OCI-LY1 (cell line): ENCODE results near the gene HDAC8.

Experiments
- H2AFZ ChIP-seq: fragments of 200-600 bp; sonication (generic), shearing (Covaris generic); 2 replicates; pipeline ENCODE4 v1.6.0; 2014; ENCODE audit warnings: antibody characterized with exemption, mild to moderate bottlenecking, low read length
- H3F3A ChIP-seq: fragments of 200-600 bp; sonication (generic), shearing (Covaris generic); 2 replicates; pipeline ENCODE4 v1.6.0; 2014; ENCODE audit warnings: mild to moderate bottlenecking, antibody characterized with exemption, low read length, moderate library complexity; ENCODE audit not compliant: insufficient read depth
- H3K27ac ChIP-seq: fragments of 200-600 bp; sonication (generic); 2 replicates; pipeline ENCODE4 v1.5.1; 2014; ENCODE audit warnings: low read length, mixed run types, mild to moderate bottlenecking, low read depth; ENCODE audit not compliant: poor library complexity, severe bottlenecking
- H3K27me3 ChIP-seq: fragments of 200-600 bp; sonication (generic); 2 replicates; pipeline ENCODE4 v1.6.0; 2014; ENCODE audit warnings: antibody characterized with exemption, mild to moderate bottlenecking, low read length, moderate library complexity; ENCODE audit not compliant: insufficient read depth
- H3K36me3 ChIP-seq: fragments of 200-600 bp; sonication (generic); 2 replicates; pipeline ENCODE4 v1.6.1; 2014; ENCODE audit warnings: mild to moderate bottlenecking, antibody characterized with exemption, low read length, moderate library complexity, mixed read lengths; ENCODE audit not compliant: insufficient read depth
- H3K4me1 ChIP-seq: fragments of 200-600 bp; sonication (generic); 2 replicates; pipeline ENCODE4 v1.5.1; 2014; ENCODE audit warnings: mild to moderate bottlenecking, low read length, moderate library complexity; ENCODE audit not compliant: insufficient read depth, severe bottlenecking
- H3K4me2 ChIP-seq: fragments of 200-600 bp; sonication (generic), shearing (Covaris generic); 2 replicates; pipeline ENCODE4 v1.6.1; 2014; ENCODE audit warnings: low read length
- H3K4me3 ChIP-seq: fragments of 200-600 bp; sonication (generic); 2 replicates; pipeline ENCODE4 v1.5.1; 2014; ENCODE audit warnings: low read length, low read depth, mild to moderate bottlenecking, mixed read lengths; ENCODE audit not compliant: poor library complexity, severe bottlenecking
- H3K79me2 ChIP-seq: fragments of 200-600 bp; shearing (Covaris generic); 2 replicates; pipeline ENCODE4 v1.6.1; 2016; ENCODE audit warnings: mixed run types, low read length, mixed read lengths; ENCODE audit not compliant: insufficient read depth
- H3K9ac ChIP-seq: fragments of 200-600 bp; sonication (generic), shearing (Covaris generic); 2 replicates; pipeline ENCODE4 v1.6.1; 2014; ENCODE audit warnings: mild to moderate bottlenecking, low read length, mixed read lengths
- H3K9me2 ChIP-seq: fragments of 200-600 bp; sonication (generic), shearing (Covaris generic); 2 replicates; pipeline ENCODE4 v1.6.1; 2014; ENCODE audit warnings: low read depth, mild to moderate bottlenecking, low read length, mixed read lengths
- H3K9me3 ChIP-seq: fragments of 200-600 bp; shearing (Covaris generic); 2 replicates; pipeline ENCODE4 v1.6.1; 2014; ENCODE audit warnings: low read length, mixed read lengths
- H4K20me1 ChIP-seq: fragments of 200-600 bp; sonication (generic), shearing (Covaris generic); 2 replicates; pipeline ENCODE4 v1.6.0; 2016; ENCODE audit warnings: mild to moderate bottlenecking, low read length; ENCODE audit not compliant: insufficient read depth
- EZH2 ChIP-seq: fragments of 200-600 bp; sonication (generic), shearing (Covaris generic); IDR thresholded peaks from 2 replicates; pipeline ENCODE4 v1.8.0; 2017; ENCODE audit warnings: borderline replicate concordance, mixed run types, mild to moderate bottlenecking, antibody characterized with exemption, low read length, moderate library complexity, mixed read lengths
- TF ChIP-seq, protein P1 (sequence below): fragments of 200-600 bp; sonication (generic), shearing (Covaris generic); IDR thresholded peaks from 2 replicates; pipeline ENCODE4 v1.5.1; 2017; ENCODE audit warnings: mild to moderate bottlenecking, antibody characterized with exemption, low read length, moderate library complexity, mixed read lengths

Gene HDAC8

DNA sequence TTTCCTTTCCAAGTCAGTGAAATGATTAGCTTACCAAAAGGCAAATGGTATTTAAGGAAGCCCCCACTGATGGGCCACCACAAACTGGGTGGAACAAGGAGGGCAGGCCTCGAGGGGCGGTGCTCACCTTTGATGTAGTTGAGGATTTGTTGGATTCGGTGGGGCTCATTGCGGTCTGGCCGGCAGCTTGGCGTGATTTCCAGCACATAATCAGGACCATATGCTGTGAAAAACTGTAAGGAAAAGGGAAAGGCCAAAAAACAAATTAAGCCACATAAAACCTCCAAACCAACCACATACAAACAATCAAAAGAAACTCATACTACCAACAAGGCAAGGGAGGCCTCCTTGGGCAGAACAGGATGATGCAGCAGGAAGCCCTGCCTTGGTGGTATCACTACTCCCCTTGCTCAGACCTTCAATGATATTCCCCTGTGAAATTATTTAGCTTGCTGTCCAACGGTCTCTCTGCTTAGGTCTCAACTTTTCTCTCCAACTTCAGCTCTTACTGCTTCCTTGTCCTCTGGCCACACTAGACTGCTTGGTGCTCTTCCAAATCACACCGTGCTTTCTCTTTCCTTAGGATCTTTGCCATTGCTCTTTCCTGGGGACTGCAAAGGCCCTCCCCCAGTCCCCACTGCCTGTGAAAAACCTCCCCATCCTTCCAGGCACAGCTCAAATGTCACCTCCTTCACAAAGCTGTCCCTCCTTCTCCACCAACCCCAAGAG is 220.9 kb downstream of the HDAC8 start:
- Histone ChIP-seq H3K4me2 (no peak overlapping the region), H4K20me1 (no peaks in the 10 kb centered on the region), H3K9me2 (no peaks in the 10 kb centered on the region), H3K9me3 (no peaks in the 10 kb centered on the region), H3K79me2 (no peaks in the 10 kb centered on the region), H3K27ac (no peak overlapping the region), H2AFZ (no peak overlapping the region), H3K9ac (no peak overlapping the region), H3K36me3 (no peaks in the 10 kb centered on the region), H3K27me3 (no peaks in the 10 kb centered on the region), H3F3A (no peaks in the 10 kb centered on the region), H3K4me1 (no peaks in the 10 kb centered on the region), H3K4me3 (no peak overlapping the region)
- TF ChIP-seq EZH2, result no peak
- TF ChIP-seq, protein P1, sequence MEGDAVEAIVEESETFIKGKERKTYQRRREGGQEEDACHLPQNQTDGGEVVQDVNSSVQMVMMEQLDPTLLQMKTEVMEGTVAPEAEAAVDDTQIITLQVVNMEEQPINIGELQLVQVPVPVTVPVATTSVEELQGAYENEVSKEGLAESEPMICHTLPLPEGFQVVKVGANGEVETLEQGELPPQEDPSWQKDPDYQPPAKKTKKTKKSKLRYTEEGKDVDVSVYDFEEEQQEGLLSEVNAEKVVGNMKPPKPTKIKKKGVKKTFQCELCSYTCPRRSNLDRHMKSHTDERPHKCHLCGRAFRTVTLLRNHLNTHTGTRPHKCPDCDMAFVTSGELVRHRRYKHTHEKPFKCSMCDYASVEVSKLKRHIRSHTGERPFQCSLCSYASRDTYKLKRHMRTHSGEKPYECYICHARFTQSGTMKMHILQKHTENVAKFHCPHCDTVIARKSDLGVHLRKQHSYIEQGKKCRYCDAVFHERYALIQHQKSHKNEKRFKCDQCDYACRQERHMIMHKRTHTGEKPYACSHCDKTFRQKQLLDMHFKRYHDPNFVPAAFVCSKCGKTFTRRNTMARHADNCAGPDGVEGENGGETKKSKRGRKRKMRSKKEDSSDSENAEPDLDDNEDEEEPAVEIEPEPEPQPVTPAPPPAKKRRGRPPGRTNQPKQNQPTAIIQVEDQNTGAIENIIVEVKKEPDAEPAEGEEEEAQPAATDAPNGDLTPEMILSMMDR, result no peak

DNA sequence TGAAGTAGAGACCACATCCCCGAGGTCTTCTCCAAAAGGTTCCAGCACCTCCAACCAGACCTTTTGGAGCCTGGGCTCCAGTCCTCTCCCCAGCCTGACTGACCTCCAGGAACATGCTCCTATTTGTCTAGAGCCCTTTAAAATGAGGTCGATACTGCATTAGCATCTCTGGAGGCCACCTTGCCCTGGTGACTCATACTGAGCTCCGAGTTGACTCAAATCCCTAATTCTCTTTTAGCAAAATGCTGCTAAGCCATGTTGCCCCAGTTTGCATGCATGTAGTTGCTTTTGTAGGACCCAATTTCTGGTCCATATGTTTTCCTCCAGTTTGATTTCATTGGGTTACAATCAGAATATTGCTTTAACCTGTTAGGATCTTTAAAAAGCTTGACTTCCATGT is 223.5 kb downstream of the HDAC8 start:
- no peaks in the 10 kb centered on the region for H3F3A ChIP-seq
- no peaks in the 10 kb centered on the region for H4K20me1 ChIP-seq
- H2AFZ ChIP-seq, result no peak overlapping the region
- no peaks in the 10 kb centered on the region for H3K4me1 ChIP-seq
- H3K27ac ChIP-seq, result no peak overlapping the region
- no peaks in the 10 kb centered on the region for H3K79me2 ChIP-seq
- H3K4me3 ChIP-seq, result no peak overlapping the region
- no peaks in the 10 kb centered on the region for H3K36me3 ChIP-seq
- H3K9ac ChIP-seq, result no peak overlapping the region
- no peaks in the 10 kb centered on the region for H3K9me2 ChIP-seq
- no peak for TF ChIP-seq EZH2
- TF ChIP-seq, protein P1, result no peak
- no peaks in the 10 kb centered on the region for H3K27me3 ChIP-seq
- no peak overlapping the region for H3K4me2 ChIP-seq
- no peaks in the 10 kb centered on the region for H3K9me3 ChIP-seq

GRCh38 chrX:72348247-72348979 is 224.2 kb downstream of the HDAC8 start:
- Histone ChIP-seq H3K9ac (no peak overlapping the region), H2AFZ (no peak overlapping the region), H3K4me2 (no peak overlapping the region), H3K9me2 (no peaks in the 10 kb centered on the region), H3K4me1 (no peaks in the 10 kb centered on the region), H3F3A (no peaks in the 10 kb centered on the region), H3K36me3 (no peaks in the 10 kb centered on the region), H4K20me1 (no peaks in the 10 kb centered on the region), H3K79me2 (no peaks in the 10 kb centered on the region), H3K9me3 (no peaks in the 10 kb centered on the region), H3K27me3 (no peaks in the 10 kb centered on the region), H3K27ac (no peak overlapping the region), H3K4me3 (no peak overlapping the region)
- TF ChIP-seq, protein P1, result no peak
- TF ChIP-seq EZH2, result no peak
